ENCODE data around the gene ADAM30.

GRCh38 chr1:119917304-119918055 is 21.2 kb upstream of the ADAM30 start:
- no peak for TF ChIP-seq CTCF (IDR thresholded peaks at IDR 0.05)
- no peak for TF ChIP-seq POLR2A (IDR thresholded peaks at IDR 0.05)
